GM10248 (cell line): Measurements from ENCODE around the gene FAM222A.

Experiments
- CTCF ChIA-PET: fragments of 300-600 bp; sonication (Branson Sonifier 250); formaldehyde crosslinking; extraction: SDS; loops from one replicate; lab custom pipeline; 2021; ENCODE audit warnings: antibody characterized with exemption; lab: Yijun Ruan, JAX
- POLR2A ChIA-PET: fragments of 350-650 bp; sonication (Branson Sonifier 250); formaldehyde crosslinking; extraction: SDS; loops from one replicate; lab custom pipeline; 2020; ENCODE audit warnings: antibody characterized with exemption; lab: Yijun Ruan, JAX
- DNase-seq: peaks from one replicate; pipeline ENCODE4 v3.0.0; 2012; ENCODE audit errors: extremely low spot score
- TF ChIP-seq, protein P1 (sequence below): IDR thresholded peaks from 2 replicates; pipeline ENCODE4 v1.5.1; 2012; ENCODE audit warnings: mild to moderate bottlenecking, low read depth; ENCODE audit errors: extremely low read depth, missing control alignments, control extremely low read depth

The FAM222A gene

GRCh38 chr12:109766251-109766778 lies 52.7 kb downstream of the FAM222A start:
- DNase-seq: no peak
- TF ChIP-seq, protein P1, sequence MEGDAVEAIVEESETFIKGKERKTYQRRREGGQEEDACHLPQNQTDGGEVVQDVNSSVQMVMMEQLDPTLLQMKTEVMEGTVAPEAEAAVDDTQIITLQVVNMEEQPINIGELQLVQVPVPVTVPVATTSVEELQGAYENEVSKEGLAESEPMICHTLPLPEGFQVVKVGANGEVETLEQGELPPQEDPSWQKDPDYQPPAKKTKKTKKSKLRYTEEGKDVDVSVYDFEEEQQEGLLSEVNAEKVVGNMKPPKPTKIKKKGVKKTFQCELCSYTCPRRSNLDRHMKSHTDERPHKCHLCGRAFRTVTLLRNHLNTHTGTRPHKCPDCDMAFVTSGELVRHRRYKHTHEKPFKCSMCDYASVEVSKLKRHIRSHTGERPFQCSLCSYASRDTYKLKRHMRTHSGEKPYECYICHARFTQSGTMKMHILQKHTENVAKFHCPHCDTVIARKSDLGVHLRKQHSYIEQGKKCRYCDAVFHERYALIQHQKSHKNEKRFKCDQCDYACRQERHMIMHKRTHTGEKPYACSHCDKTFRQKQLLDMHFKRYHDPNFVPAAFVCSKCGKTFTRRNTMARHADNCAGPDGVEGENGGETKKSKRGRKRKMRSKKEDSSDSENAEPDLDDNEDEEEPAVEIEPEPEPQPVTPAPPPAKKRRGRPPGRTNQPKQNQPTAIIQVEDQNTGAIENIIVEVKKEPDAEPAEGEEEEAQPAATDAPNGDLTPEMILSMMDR: no peak
- ChIA-PET POLR2A (no interaction called here), CTCF (interaction anchor here (0.9 to 1.2 kb wide), 3 partner anchors 10 to 335 kb away, joined by 3 read pairs; no protein-coding TSS in a partner anchor)

DNA sequence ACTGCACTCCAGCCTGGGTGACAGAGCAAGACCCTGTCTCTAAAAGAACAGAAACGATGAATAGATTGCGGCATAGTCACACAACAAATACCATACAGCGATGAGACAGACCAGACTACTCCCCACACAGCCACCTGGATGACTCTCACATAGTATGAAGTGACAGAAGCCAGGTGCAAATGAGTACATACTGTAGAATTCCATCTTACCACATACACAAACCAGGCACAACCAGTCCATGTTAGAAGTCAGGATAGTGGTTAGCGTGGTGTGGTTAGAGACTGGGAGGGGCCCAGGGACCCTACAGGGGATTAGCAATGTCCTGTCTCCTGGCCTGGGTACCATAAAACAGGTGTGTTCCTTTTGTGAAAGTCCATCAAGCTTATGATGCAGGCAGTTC lies 53.8 kb downstream of the FAM222A start:
- DNase-seq: no peak
- TF ChIP-seq, protein P1: no peak
- POLR2A ChIA-PET: no interaction called here
- CTCF ChIA-PET: no interaction called here

- TF ChIP-seq, protein P1: no peak
- POLR2A ChIA-PET: no interaction called here
- CTCF ChIA-PET: no interaction called here
- no peak for DNase-seq
Observed at GRCh38 chr12:109767991-109768900, 54.6 kb downstream of the FAM222A start.

DNA sequence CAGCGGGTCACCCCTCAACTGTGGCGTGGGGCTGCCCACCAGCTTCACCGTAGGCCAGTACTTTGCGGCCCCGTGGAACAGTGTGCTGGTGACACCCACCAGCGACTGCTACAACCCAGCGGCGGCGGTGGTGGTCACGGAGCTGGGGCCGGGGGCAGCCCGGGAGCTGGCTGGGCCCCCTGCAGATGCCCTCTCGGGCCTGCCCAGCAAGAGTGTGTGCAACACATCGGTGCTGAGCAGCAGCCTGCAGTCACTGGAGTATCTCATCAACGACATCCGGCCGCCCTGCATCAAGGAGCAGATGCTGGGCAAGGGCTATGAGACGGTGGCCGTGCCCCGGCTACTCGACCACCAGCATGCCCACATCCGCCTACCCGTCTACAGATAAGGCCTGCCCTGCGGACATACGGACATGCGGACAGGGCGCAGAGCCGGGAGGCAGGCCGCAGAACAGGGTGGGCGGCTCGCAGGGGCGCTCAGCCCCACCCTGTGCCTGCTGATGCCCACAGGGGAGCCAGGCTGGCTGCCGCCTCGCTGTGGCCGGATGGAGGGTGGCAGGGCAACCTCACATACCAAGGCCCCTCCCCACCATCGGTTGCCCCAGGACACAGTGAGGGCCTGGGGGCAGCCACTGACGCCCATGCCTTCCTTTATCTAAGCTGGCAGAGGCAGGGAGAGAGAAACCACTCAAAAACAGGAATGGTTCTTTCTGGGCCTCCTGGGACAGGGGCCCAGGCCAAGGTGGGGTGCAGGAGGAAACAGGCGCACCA lies 55.5 kb downstream of the FAM222A start:
- TF ChIP-seq, protein P1: no peak
- CTCF ChIA-PET: no interaction called here
- POLR2A ChIA-PET: no interaction called here

GRCh38 chr12:109770104-109770860 lies 56.7 kb downstream of the FAM222A start:
- DNase-seq: no peak
- ChIA-PET POLR2A (no interaction called here), CTCF (interaction anchor here (0.9 to 1.4 kb wide), 2 partner anchors 36 to 342 kb away, joined by 3 read pairs; no protein-coding TSS in a partner anchor)
- TF ChIP-seq, protein P1: no peak

More for the DNA sequence above, 55.5 kb downstream of the FAM222A start:
- no peak for DNase-seq
